NT2/D1 (cell line): ENCODE measurements around the gene NTRK3.

Experiments
- SUZ12 ChIP-seq: IDR thresholded peaks from 2 replicates; pipeline ENCODE4 v1.6.1; 2011; ENCODE audit not compliant: insufficient read length, insufficient read depth; ENCODE audit errors: extremely low read depth
- ZNF274 ChIP-seq: IDR thresholded peaks from 2 replicates; pipeline ENCODE4 v1.6.1; 2011; ENCODE audit warnings: mild to moderate bottlenecking, low read depth, low read length

GRCh38 chr15:87962428-87962827 lies 294.1 kb downstream of the NTRK3 start:
- TF ChIP-seq ZNF274 (no peak), SUZ12 (no peak)
